Activated B cell treated with CpG ODN at 0.5 μM for 24 hours (primary cell): Measurements from ENCODE around the gene TRPM5. TPM values are rescaled to one million over a fixed set of nuclear protein-coding genes. Genes with fewer than 3 reads are reported as not detected.

ENCODE experiments used
- ATAC-seq: fragments of 200-7000 bp; cut with Tn5 transposase; one replicate; pipeline ENCODE4 v1.10.0; 2021; ENCODE audit warnings: low read depth, mild to moderate bottlenecking, moderate library complexity
- CTCF ChIA-PET: fragments of 350-600 bp; sonication (Branson Sonifier 250); formaldehyde crosslinking; loops from one replicate; lab custom pipeline; 2021; ENCODE audit warnings: antibody characterized with exemption; lab: Charles Lee
- POLR2A ChIA-PET: fragments of 350-600 bp; sonication (Branson Sonifier 250); formaldehyde crosslinking; loops from one replicate; lab custom pipeline; 2021; ENCODE audit warnings: antibody characterized with exemption; lab: Charles Lee
- DNase-seq: peaks from one replicate; pipeline ENCODE4 v3.0.0; 2022
- H3K27ac Mint-ChIP-seq: one replicate; pipeline ENCODE4 v1.8.0; 2020; ENCODE audit warnings: mixed read lengths
- H3K27me3 Mint-ChIP-seq: one replicate; pipeline ENCODE4 v1.8.0; 2021; ENCODE audit warnings: mixed read lengths
- H3K36me3 Mint-ChIP-seq: one replicate; pipeline ENCODE4 v1.8.0; 2021; ENCODE audit warnings: low read depth, mixed read lengths
- H3K4me1 Mint-ChIP-seq: one replicate; pipeline ENCODE4 v1.8.0; 2021; ENCODE audit warnings: mixed read lengths
- H3K4me3 Mint-ChIP-seq: one replicate; pipeline ENCODE4 v1.8.0; 2020; ENCODE audit warnings: mild to moderate bottlenecking, mixed read lengths
- H3K9me3 Mint-ChIP-seq: one replicate; pipeline ENCODE4 v1.8.0; 2020; ENCODE audit warnings: mixed read lengths
- intact Hi-C: fragments of 100-400 bp; cut with micrococcal nuclease; formaldehyde crosslinking; loops from one replicate; pipeline ENCODE4 v1.15.1; 2024
- total RNA-seq: library from RNA; stranded (reverse); gene quantifications from 2 replicates; pipeline ENCODE4 v1.2.3, GENCODE V29; 2022
- TF ChIP-seq, protein P1 (sequence below): fragments of 200-600 bp; IDR thresholded peaks from one replicate; pipeline ENCODE4 v1.8.0; 2022; ENCODE audit warnings: antibody characterized with exemption, mild to moderate bottlenecking

TRPM5 gene
- total RNA-seq, 1 donor from 2014 or later, result not detected

DNA sequence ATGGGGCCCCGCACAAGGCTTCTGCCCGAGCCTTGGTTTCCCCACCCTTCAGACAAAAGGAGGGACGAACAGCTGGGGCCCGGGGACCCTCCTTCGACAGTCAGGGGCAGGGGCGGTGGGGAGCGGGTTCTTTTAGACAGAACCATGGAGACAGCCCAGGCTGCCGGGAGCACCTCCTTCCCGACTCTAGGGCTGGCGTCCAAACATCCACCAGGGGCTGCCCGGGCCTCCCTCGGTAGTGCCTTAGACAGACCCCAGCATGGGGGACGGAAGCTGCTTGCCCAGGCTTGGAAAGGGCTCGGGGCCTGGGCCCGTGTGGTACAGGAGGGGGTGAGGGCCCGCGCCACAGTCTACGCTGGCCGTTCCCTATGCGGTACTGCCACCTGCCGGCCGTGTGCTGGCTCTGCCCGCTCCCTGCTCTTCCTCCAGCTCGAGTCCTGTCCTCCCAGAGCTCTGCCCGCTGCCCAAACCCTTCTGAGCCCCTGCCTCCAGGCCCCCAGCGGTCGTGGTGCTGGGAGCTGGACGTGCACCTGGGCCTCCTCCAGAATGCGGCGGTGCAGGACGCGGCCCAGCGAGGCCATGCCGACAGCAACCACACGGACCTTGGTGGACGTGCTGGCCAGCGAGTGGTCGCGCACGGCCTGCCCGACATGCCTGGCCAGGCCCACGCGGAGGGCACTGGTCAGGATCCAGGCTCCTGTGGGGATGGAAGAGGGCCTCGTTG lies 23.6 kb downstream of the TRPM5 start:
- ChIA-PET CTCF (interaction anchor here (0.6 to 7.1 kb wide), 31 partner anchors 11 to 472 kb away, joined by 3 to 321 read pairs (median 5); partner anchors contain the start of genes ASCL2, C11orf21, CD81 and TSPAN32), POLR2A (interaction anchor here (0.6 to 2.4 kb wide), 4 partner anchors 20 to 452 kb away, joined by 6 to 14 read pairs (median 10); partner anchors contain the start of gene TSSC4)
- H3K4me3 Mint-ChIP-seq, result no peak overlapping the region
- peak; percentile 97 for ATAC-seq
- peaks cover 6% of the 10 kb centered on the region for H3K4me1 Mint-ChIP-seq
- no peaks in the 10 kb centered on the region for H3K9me3 Mint-ChIP-seq
- H3K27ac Mint-ChIP-seq, result no peak overlapping the region
- no peaks in the 10 kb centered on the region for H3K27me3 Mint-ChIP-seq
- TF ChIP-seq, protein P1, sequence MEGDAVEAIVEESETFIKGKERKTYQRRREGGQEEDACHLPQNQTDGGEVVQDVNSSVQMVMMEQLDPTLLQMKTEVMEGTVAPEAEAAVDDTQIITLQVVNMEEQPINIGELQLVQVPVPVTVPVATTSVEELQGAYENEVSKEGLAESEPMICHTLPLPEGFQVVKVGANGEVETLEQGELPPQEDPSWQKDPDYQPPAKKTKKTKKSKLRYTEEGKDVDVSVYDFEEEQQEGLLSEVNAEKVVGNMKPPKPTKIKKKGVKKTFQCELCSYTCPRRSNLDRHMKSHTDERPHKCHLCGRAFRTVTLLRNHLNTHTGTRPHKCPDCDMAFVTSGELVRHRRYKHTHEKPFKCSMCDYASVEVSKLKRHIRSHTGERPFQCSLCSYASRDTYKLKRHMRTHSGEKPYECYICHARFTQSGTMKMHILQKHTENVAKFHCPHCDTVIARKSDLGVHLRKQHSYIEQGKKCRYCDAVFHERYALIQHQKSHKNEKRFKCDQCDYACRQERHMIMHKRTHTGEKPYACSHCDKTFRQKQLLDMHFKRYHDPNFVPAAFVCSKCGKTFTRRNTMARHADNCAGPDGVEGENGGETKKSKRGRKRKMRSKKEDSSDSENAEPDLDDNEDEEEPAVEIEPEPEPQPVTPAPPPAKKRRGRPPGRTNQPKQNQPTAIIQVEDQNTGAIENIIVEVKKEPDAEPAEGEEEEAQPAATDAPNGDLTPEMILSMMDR, result peak; percentile 32
- no peaks in the 10 kb centered on the region for H3K36me3 Mint-ChIP-seq
- DNase-seq, result peak; percentile 69
- intact Hi-C loops, result loop anchor here (1.0 kb wide), 3 partner anchors 115 to 234 kb away; no protein-coding TSS in a partner anchor

DNA sequence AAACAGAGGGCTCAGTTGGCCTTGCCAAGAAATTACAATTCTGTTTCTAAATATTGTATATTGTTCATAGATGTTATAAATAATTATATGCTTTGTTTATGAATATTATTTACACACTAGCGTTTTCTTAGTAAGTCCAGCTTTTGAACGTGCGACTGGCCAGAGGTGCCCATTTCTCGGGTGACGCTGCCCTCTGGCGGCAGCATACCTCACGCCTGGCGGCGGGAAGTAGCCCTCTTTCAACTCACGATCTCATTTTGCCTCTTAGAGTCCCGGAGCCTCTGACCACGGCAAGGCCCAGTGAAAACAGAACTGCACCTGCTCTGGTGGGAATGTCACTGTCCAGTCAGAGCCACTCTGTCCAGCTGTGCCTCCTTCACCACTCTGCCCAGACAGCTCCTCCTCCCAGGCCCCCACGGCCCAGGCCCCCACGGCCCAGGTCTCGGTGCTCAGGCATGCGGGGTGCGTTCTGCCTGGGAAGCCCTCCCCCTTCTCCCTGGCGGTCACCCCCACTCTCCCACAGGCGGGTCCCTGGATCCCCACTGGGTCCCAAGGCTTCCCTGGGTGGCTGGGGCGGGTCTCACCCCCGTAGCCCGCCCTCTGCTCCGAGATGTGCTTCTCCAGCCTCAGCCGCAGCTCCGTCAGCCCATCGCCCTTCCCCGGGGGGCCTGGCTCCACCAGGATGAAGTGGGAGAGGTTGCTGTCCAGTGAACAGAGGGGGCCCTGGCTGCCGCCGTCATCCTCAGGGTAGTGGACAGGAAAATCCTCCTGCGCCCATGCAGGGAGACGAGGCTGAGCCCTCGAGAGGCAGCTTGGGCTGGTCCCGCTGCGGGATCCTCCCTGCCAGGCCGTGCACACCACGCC lies 24.4 kb downstream of the TRPM5 start:
- intact Hi-C loops, result loop anchor here (1.0 kb wide), 5 partner anchors 20 to 234 kb away; partner anchors contain the start of gene TSSC4
- H3K27me3 Mint-ChIP-seq, result no peaks in the 10 kb centered on the region
- ChIA-PET CTCF (interaction anchor here (0.7 to 7.1 kb wide), 27 partner anchors 10 to 469 kb away, joined by 3 to 321 read pairs (median 5); partner anchors contain the start of genes ASCL2, C11orf21, CD81 and TSPAN32), POLR2A (interaction anchor here (0.9 to 2.4 kb wide), 3 partner anchors 19 to 117 kb away, joined by 10 to 14 read pairs (median 11); partner anchors contain the start of gene TSSC4)
- no peak overlapping the region for H3K4me3 Mint-ChIP-seq
- H3K36me3 Mint-ChIP-seq, result no peaks in the 10 kb centered on the region
- H3K9me3 Mint-ChIP-seq, result no peaks in the 10 kb centered on the region
- H3K4me1 Mint-ChIP-seq, result peaks cover 6% of the 10 kb centered on the region
- ATAC-seq, result peak; percentile 50
- H3K27ac Mint-ChIP-seq, result no peak overlapping the region
- peak; percentile 62 for DNase-seq
- TF ChIP-seq, protein P1, result no peak

DNA sequence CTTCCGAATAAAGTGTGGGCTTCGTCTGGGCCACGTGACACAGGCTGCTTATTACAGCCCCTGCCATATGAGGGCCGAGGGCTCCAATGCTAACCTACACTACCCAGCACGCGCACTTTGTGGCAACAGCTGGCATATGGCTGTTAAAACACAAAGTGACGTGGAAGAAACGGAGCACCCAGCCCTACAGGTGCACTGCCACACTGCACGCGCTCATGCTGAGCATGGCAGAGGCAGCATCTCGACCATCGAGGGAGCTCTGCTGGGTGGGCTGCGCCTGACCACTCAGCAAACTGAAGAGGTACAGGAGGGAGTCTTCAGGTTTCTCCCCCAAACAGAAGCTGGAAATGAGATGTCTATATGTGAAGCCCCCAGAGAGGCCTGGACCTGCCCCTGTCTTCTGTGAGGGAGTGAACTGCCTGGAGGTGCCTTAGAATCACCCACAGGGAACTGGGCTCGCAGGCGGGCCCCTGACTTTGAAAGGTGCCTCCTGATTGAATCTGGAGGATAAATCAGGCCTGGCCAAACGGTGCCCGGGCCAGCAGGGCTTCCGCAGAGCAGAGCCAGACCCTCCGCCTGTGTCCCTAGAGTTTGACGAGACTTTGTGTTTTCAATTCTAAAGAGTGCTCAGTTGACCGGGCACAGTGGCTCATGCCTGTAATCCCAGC lies 25.5 kb downstream of the TRPM5 start:
- intact Hi-C loops, result loop anchor here (1.0 kb wide), 2 partner anchors 19 to 81 kb away; partner anchors contain the start of gene TSSC4
- ChIA-PET CTCF (interaction anchor here (0.7 to 7.1 kb wide), 10 partner anchors 19 to 232 kb away, joined by 3 to 321 read pairs (median 10); partner anchors contain the start of genes C11orf21, TSPAN32 and TSSC4), POLR2A (interaction anchor here (2.1 to 2.4 kb wide), 2 partner anchors 113 to 116 kb away, joined by 11 to 14 read pairs; no protein-coding TSS in a partner anchor)
- ATAC-seq (no peak), DNase-seq (no peak)
- no peaks in the 10 kb centered on the region for H3K9me3 Mint-ChIP-seq
- TF ChIP-seq, protein P1, result no peak
- H3K36me3 Mint-ChIP-seq, result no peaks in the 10 kb centered on the region
- H3K27me3 Mint-ChIP-seq, result no peaks in the 10 kb centered on the region
- H3K4me1 Mint-ChIP-seq, result peaks cover 6% of the 10 kb centered on the region
- H3K4me3 Mint-ChIP-seq, result no peak overlapping the region
- H3K27ac Mint-ChIP-seq, result no peak overlapping the region

DNA sequence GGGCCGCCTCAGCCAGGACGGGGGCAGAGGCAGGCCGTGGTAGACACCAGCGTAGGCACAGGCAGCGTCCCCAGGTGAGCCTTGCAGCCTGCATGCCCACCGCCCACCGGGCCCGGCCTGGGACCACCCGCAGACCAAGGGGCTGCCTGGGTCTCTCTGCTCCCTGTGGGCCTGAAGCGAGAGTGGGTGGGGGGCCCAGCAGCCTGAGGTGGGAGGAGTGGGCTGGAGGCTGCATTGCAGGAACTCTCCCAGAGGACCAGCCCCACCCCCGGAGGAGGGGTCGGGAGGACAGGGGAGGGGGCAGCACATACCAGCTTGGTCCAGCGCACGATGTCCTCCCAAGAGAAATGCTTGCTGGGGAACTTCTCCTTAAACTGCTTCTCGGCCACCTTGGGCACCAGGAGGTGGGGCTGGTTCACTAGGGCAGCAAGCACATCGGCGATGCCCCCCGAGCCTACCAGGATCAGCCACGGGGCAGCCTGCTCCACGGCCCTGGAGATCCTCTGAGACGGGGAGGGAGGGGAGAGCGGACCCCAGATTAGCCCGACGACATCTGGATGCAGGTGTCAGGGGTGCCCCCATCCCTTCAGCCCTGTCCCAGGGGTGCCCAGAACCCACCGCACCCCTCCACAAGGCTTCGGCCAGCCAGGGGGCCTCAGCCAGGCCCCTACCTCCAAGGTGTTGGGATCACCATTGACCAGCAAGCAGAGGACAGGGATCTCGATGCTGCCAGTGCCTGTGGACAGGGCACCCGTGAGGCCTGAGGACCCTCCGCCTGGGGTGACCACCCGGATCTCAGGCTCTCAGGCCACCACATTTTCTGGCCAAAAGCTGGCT lies 26.2 kb downstream of the TRPM5 start:
- intact Hi-C loops, result no loop called here
- Mint-ChIP-seq H3K4me3 (no peak overlapping the region), H3K27ac (no peak overlapping the region), H3K4me1 (peaks cover 6% of the 10 kb centered on the region), H3K27me3 (no peaks in the 10 kb centered on the region), H3K9me3 (no peaks in the 10 kb centered on the region), H3K36me3 (no peaks in the 10 kb centered on the region)
- POLR2A ChIA-PET, result no interaction called here
- TF ChIP-seq, protein P1, result no peak
- DNase-seq (no peak), ATAC-seq (no peak)
- CTCF ChIA-PET, result interaction anchor here (0.7 to 7.1 kb wide), 4 partner anchors 18 to 225 kb away, joined by 3 to 321 read pairs (median 26); partner anchors contain the start of genes C11orf21, TSPAN32 and TSSC4
